PC-9 (cell line): ENCODE measurements around the gene GOLGA8T.
"Not testable (repeated sequence)": the region's sequence is repeated elsewhere in the genome, so short reads cannot be mapped to it uniquely, and the experiment has no call there.

Experiments used
- EZH2 ChIP-seq: fragments of 200-600 bp; sonication (generic); IDR thresholded peaks from 2 replicates; pipeline ENCODE4 v1.8.0; 2017; ENCODE audit warnings: antibody characterized with exemption, low read depth
- TF ChIP-seq, protein P1 (sequence below): fragments of 200-600 bp; sonication (generic); conservative IDR thresholded peaks from 2 replicates; pipeline ENCODE4 v1.6.1; 2017; ENCODE audit warnings: mixed run types, antibody characterized with exemption, mild to moderate bottlenecking, moderate library complexity

- not testable (repeated sequence) for TF ChIP-seq EZH2
- TF ChIP-seq, protein P1, sequence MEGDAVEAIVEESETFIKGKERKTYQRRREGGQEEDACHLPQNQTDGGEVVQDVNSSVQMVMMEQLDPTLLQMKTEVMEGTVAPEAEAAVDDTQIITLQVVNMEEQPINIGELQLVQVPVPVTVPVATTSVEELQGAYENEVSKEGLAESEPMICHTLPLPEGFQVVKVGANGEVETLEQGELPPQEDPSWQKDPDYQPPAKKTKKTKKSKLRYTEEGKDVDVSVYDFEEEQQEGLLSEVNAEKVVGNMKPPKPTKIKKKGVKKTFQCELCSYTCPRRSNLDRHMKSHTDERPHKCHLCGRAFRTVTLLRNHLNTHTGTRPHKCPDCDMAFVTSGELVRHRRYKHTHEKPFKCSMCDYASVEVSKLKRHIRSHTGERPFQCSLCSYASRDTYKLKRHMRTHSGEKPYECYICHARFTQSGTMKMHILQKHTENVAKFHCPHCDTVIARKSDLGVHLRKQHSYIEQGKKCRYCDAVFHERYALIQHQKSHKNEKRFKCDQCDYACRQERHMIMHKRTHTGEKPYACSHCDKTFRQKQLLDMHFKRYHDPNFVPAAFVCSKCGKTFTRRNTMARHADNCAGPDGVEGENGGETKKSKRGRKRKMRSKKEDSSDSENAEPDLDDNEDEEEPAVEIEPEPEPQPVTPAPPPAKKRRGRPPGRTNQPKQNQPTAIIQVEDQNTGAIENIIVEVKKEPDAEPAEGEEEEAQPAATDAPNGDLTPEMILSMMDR, result not testable (repeated sequence)
These were observed 36.6 kb downstream of the GOLGA8T start for GRCh38 chr15:30171452-30171851.
